ENCODE measurements around the gene KCNH8.

- TF ChIP-seq EZH2phosphoT487 (IDR thresholded peaks at IDR 0.05; ENCODE audit: insufficient read depth, low read depth) (no peak), EZH2 (IDR thresholded peaks at IDR 0.05; ENCODE audit: insufficient read depth, poor library complexity, severe bottlenecking) (no peak)
Measured at GRCh38 chr3:19342389-19342788, 194.1 kb downstream of the KCNH8 start.
